SU-DHL-6 (cell line): ENCODE results near the gene HOXA7.

ENCODE experiments used
- EZH2phosphoT487 ChIP-seq: fragments of 200-600 bp; sonication (generic), shearing (Covaris generic); conservative IDR thresholded peaks from 2 replicates; pipeline ENCODE4 v1.6.1; 2018; ENCODE audit warnings: mild to moderate bottlenecking, antibody characterized with exemption, low read length, moderate library complexity, mixed read lengths
- TF ChIP-seq, protein P1 (sequence below): fragments of 200-600 bp; sonication (generic); IDR thresholded peaks from one replicate; pipeline ENCODE4 v1.5.1; 2017; ENCODE audit warnings: antibody characterized with exemption, mild to moderate bottlenecking, low read length, moderate library complexity; ENCODE audit not compliant: insufficient read depth, poor library complexity, severe bottlenecking

DNA sequence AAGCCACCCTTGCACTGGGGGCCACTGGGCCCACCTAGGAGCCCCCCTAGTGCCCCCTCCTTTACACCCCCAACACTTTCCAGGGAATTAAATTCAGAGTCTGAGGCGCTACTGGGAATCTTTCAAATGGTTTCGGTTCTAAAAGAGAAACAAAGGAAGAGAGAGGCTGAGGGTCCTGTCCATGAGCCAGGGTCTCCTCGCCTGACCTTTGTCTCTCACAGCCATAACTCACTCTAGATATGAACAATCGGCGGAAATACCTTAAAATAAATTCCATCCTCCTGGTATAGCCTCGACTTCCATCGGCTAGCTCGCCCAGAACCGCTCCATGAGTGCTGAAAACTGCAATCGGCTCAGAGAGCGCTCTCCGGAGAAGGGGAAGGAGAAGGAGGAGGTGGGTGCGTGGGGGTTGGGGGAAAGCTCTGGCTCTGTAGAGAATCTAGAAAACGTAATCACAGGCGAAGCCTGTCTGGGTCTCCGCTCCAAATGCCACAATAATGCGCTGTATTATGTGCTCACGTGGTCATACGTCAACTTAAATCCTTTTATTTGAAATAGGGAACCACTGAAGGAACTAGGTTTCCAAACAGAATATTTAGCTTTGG, 38.5 kb downstream of the HOXA7 start:
- TF ChIP-seq, protein P1, sequence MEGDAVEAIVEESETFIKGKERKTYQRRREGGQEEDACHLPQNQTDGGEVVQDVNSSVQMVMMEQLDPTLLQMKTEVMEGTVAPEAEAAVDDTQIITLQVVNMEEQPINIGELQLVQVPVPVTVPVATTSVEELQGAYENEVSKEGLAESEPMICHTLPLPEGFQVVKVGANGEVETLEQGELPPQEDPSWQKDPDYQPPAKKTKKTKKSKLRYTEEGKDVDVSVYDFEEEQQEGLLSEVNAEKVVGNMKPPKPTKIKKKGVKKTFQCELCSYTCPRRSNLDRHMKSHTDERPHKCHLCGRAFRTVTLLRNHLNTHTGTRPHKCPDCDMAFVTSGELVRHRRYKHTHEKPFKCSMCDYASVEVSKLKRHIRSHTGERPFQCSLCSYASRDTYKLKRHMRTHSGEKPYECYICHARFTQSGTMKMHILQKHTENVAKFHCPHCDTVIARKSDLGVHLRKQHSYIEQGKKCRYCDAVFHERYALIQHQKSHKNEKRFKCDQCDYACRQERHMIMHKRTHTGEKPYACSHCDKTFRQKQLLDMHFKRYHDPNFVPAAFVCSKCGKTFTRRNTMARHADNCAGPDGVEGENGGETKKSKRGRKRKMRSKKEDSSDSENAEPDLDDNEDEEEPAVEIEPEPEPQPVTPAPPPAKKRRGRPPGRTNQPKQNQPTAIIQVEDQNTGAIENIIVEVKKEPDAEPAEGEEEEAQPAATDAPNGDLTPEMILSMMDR, result no peak
- no peak for TF ChIP-seq EZH2phosphoT487
